SU-DHL-6 (cell line): Measurements from ENCODE around the gene ERBB4.

Experiments
- CTCF ChIP-seq: fragments of 200-600 bp; sonication (generic); IDR thresholded peaks from one replicate; pipeline ENCODE4 v1.5.1; 2017; ENCODE audit warnings: antibody characterized with exemption, mild to moderate bottlenecking, low read length, moderate library complexity; ENCODE audit not compliant: insufficient read depth, poor library complexity, severe bottlenecking
- EZH2phosphoT487 ChIP-seq: fragments of 200-600 bp; sonication (generic), shearing (Covaris generic); conservative IDR thresholded peaks from 2 replicates; pipeline ENCODE4 v1.6.1; 2018; ENCODE audit warnings: mild to moderate bottlenecking, antibody characterized with exemption, low read length, moderate library complexity, mixed read lengths

GRCh38 chr2:212295571-212295970 is 243.0 kb downstream of the ERBB4 start:
- TF ChIP-seq CTCF, result no peak
- no peak for TF ChIP-seq EZH2phosphoT487
